ENCODE measurements around the gene SPRR2E. TPM values are rescaled to one million over a fixed set of nuclear protein-coding genes. Genes with fewer than 3 reads are reported as not detected.

SPRR2E gene
- total RNA-seq, 1 donor from 2014 or later: not detected

DNA sequence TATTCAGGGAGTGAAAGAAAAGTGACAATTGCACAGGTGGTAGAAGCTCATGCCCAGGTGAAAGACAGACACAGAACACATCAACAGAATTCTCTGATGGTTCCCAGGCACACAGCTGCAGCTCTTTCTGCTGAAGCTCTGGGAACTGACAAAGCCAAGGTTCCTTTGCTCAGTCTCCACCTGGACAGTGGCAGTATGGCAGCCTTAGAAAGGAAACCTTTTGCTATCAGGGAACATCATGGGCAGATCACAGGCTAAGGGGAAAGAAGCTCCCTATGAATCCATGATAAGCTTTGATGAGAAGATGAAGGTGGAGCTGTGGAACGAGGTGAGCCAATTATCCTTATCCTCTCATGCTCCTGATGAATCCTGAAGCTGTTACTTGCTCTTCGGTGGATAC lies 24.1 kb downstream of the SPRR2E start:
- no peaks in the 10 kb centered on the region for H3K36me3 Mint-ChIP-seq
- no peak overlapping the region for H3K27ac Mint-ChIP-seq
- no peaks in the 10 kb centered on the region for H3K4me1 Mint-ChIP-seq
- no peak overlapping the region for H3K4me3 Mint-ChIP-seq
- H3K4me3 ChIP-seq: no peak overlapping the region
- DNase-seq (ENCODE audit: low spot score): no peak
- no peak overlapping the region for H2AFZ ChIP-seq (replicated peaks)
- no peaks in the 10 kb centered on the region for H3K79me2 ChIP-seq (ENCODE audit: low read depth)
- H3K36me3 ChIP-seq: no peaks in the 10 kb centered on the region
- no peak overlapping the region for H3K27ac ChIP-seq
- H3F3A ChIP-seq (ENCODE audit: low read depth): no peaks in the 10 kb centered on the region
- H3K27me3 ChIP-seq: no peaks in the 10 kb centered on the region
- H4K20me1 ChIP-seq (ENCODE audit: low read depth): no peaks in the 10 kb centered on the region
- no peak overlapping the region for H3K9ac ChIP-seq
- TF ChIP-seq, protein P1, sequence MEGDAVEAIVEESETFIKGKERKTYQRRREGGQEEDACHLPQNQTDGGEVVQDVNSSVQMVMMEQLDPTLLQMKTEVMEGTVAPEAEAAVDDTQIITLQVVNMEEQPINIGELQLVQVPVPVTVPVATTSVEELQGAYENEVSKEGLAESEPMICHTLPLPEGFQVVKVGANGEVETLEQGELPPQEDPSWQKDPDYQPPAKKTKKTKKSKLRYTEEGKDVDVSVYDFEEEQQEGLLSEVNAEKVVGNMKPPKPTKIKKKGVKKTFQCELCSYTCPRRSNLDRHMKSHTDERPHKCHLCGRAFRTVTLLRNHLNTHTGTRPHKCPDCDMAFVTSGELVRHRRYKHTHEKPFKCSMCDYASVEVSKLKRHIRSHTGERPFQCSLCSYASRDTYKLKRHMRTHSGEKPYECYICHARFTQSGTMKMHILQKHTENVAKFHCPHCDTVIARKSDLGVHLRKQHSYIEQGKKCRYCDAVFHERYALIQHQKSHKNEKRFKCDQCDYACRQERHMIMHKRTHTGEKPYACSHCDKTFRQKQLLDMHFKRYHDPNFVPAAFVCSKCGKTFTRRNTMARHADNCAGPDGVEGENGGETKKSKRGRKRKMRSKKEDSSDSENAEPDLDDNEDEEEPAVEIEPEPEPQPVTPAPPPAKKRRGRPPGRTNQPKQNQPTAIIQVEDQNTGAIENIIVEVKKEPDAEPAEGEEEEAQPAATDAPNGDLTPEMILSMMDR (IDR thresholded peaks at IDR 0.05): no peak
- TF ChIP-seq EZH2phosphoT487 (IDR thresholded peaks at IDR 0.05) (no peak), EZH2 (IDR thresholded peaks at IDR 0.05) (no peak)
- H3K4me2 ChIP-seq: no peak overlapping the region
- no peaks in the 10 kb centered on the region for H3K27me3 Mint-ChIP-seq (ENCODE audit: insufficient read depth, low read depth)
- no peaks in the 10 kb centered on the region for H3K9me3 Mint-ChIP-seq
- H3K9me3 ChIP-seq (ENCODE audit: low read depth): peaks cover 12% of the 10 kb centered on the region
- no peaks in the 10 kb centered on the region for H3K4me1 ChIP-seq

DNA sequence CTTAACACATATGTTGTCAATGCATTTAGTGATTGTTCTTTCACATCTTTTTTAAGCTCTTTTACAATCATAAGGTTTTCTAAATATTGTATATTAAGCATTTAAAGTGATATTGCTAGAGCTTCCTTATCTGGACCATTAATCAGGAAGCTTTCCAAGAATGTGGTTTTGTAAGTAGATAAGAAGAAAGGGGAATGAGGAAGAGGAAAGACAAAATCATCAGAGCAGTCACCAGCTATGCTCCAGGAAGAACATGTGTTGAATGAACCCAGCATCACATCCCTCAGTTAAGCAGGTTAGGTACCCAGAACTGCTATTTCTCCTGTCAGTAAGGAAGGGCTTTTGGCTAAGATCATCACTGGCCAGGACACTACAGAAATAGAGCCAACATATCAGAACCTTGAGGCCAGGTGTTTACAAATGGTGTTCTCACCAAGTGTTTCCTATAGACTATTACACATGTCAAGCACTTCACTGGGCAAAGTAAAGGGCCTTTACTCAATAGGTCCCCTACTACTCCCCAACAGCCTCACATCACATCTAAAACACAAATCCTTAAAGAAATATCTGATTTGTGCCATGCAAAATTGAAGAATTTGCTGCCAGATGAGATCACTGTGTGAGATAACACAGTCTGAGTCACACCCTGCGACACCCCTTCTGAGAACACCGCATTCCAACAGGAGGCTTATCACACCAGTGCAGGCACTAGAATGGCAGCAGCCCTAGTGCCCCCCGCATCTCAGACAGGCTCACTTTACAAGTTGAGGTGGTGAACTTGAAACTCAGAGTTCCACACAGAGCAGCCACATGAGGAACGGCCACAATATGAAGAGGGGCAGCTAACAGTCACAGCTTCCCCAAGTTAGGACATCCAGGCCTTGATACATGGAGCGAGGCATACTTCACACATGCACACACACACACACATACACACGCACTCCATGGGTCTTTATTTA lies 35.2 kb downstream of the SPRR2E start:
- Histone ChIP-seq H4K20me1 (ENCODE audit: low read depth) (no peaks in the 10 kb centered on the region), H3K4me1 (no peaks in the 10 kb centered on the region), H3K79me2 (ENCODE audit: low read depth) (no peaks in the 10 kb centered on the region), H3K4me2 (no peak overlapping the region), H3K36me3 (no peaks in the 10 kb centered on the region), H3K4me3 (no peak overlapping the region), H2AFZ (replicated peaks) (no peak overlapping the region), H3F3A (ENCODE audit: low read depth) (no peaks in the 10 kb centered on the region), H3K27me3 (no peaks in the 10 kb centered on the region), H3K27ac (no peak overlapping the region), H3K9me3 (ENCODE audit: low read depth) (peaks cover 9% of the 10 kb centered on the region), H3K9ac (no peak overlapping the region)
- Mint-ChIP-seq H3K27ac (no peak overlapping the region), H3K4me3 (no peak overlapping the region), H3K4me1 (no peaks in the 10 kb centered on the region), H3K27me3 (ENCODE audit: insufficient read depth, low read depth) (no peaks in the 10 kb centered on the region), H3K36me3 (no peaks in the 10 kb centered on the region), H3K9me3 (no peaks in the 10 kb centered on the region)
- TF ChIP-seq EZH2phosphoT487 (IDR thresholded peaks at IDR 0.05) (no peak), EZH2 (IDR thresholded peaks at IDR 0.05) (no peak)
- TF ChIP-seq, protein P1 (IDR thresholded peaks at IDR 0.05): no peak
- no peak for DNase-seq (ENCODE audit: low spot score)

DNA sequence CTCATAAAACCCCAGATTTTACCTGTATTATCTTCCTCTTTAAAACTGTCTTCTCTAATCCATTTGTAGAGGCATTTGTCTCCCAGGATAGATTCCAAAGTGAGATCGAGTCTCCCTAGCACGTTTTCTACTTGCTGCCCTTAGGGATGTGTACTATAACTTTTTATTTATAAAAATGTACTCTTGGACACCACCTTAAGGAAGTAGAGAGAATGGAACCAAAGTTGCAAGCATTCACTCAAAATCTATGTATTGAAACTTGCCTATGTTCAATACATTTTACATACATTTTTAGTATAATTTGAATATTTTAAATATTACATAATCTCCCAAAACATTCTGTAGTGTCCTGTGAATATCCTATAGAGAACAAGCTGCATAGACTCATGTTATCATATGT lies 36.2 kb downstream of the SPRR2E start:
- DNase-seq (ENCODE audit: low spot score): no peak
- Histone ChIP-seq H2AFZ (replicated peaks) (no peak overlapping the region), H3K4me2 (no peak overlapping the region), H3F3A (ENCODE audit: low read depth) (no peaks in the 10 kb centered on the region), H3K9ac (no peak overlapping the region), H4K20me1 (ENCODE audit: low read depth) (no peaks in the 10 kb centered on the region), H3K27me3 (no peaks in the 10 kb centered on the region), H3K27ac (no peak overlapping the region), H3K4me3 (no peak overlapping the region), H3K9me3 (ENCODE audit: low read depth) (peaks cover 4% of the 10 kb centered on the region), H3K36me3 (no peaks in the 10 kb centered on the region), H3K79me2 (ENCODE audit: low read depth) (no peaks in the 10 kb centered on the region), H3K4me1 (no peaks in the 10 kb centered on the region)
- H3K9me3 Mint-ChIP-seq: no peaks in the 10 kb centered on the region
- no peak for TF ChIP-seq EZH2 (IDR thresholded peaks at IDR 0.05)
- TF ChIP-seq, protein P1 (IDR thresholded peaks at IDR 0.05): no peak
- no peak for TF ChIP-seq EZH2phosphoT487 (IDR thresholded peaks at IDR 0.05)
- H3K4me1 Mint-ChIP-seq: no peaks in the 10 kb centered on the region
- H3K36me3 Mint-ChIP-seq: no peaks in the 10 kb centered on the region
- H3K27ac Mint-ChIP-seq: no peak overlapping the region
- H3K27me3 Mint-ChIP-seq (ENCODE audit: insufficient read depth, low read depth): no peaks in the 10 kb centered on the region
- H3K4me3 Mint-ChIP-seq: no peak overlapping the region
